ELR (cell line): ENCODE data around the gene TMEM191C.
"Not testable (repeated sequence)": the region's sequence is repeated elsewhere in the genome, so short reads cannot be mapped to it uniquely, and the experiment has no call there.

ENCODE experiments used
- DNase-seq: peaks from one replicate; pipeline ENCODE4 v3.0.0-alpha.2; 2015; ENCODE audit warnings: low read depth

The TMEM191C gene

GRCh38 chr22:21467337-21468193, at the start of gene TMEM191C:
TMEM191C (plus strand) TSS chr22:21467387; CDS start chr22:21467460, 73 bp downstream.
- not testable (repeated sequence) for DNase-seq

GRCh38 chr22:21417853-21418252, 49.3 kb upstream of the TMEM191C start:
- not testable (repeated sequence) for DNase-seq

GRCh38 chr22:21418974-21419638, 48.1 kb upstream of the TMEM191C start:
- DNase-seq: not testable (repeated sequence)

- not testable (repeated sequence) for DNase-seq
Observed at GRCh38 chr22:21420180-21420763, 46.9 kb upstream of the TMEM191C start.

GRCh38 chr22:21424084-21424709, 43.0 kb upstream of the TMEM191C start:
- DNase-seq: not testable (repeated sequence)

- DNase-seq: not testable (repeated sequence)
Observed at GRCh38 chr22:21434378-21435233, 32.6 kb upstream of the TMEM191C start.

- not testable (repeated sequence) for DNase-seq
Observed at GRCh38 chr22:21435998-21436810, 31.0 kb upstream of the TMEM191C start.

GRCh38 chr22:21438013-21438412, 29.2 kb upstream of the TMEM191C start:
- DNase-seq: not testable (repeated sequence)

- DNase-seq: not testable (repeated sequence)
Observed at GRCh38 chr22:21440018-21440636, 27.1 kb upstream of the TMEM191C start.

- not testable (repeated sequence) for DNase-seq
Observed at GRCh38 chr22:21440676-21441075, 26.5 kb upstream of the TMEM191C start.

- DNase-seq: not testable (repeated sequence)
Observed at GRCh38 chr22:21441170-21441569, 26.0 kb upstream of the TMEM191C start.

- not testable (repeated sequence) for DNase-seq
Observed at GRCh38 chr22:21442123-21442522, 25.1 kb upstream of the TMEM191C start.

- not testable (repeated sequence) for DNase-seq
Observed at GRCh38 chr22:21442646-21443045, 24.5 kb upstream of the TMEM191C start.

GRCh38 chr22:21443057-21443734, 24.0 kb upstream of the TMEM191C start:
- no peak for DNase-seq

- DNase-seq: no peak
Observed at GRCh38 chr22:21443735-21444421, 23.3 kb upstream of the TMEM191C start.

- no peak for DNase-seq
Observed at GRCh38 chr22:21444701-21445436, 22.3 kb upstream of the TMEM191C start.

GRCh38 chr22:21445437-21446127, 21.6 kb upstream of the TMEM191C start:
- no peak for DNase-seq
